GM23338 (cell line): ENCODE measurements around the gene TK1. TPM values are rescaled to one million over a fixed set of nuclear protein-coding genes. Genes with fewer than 3 reads are reported as not detected.
A peak's percentile ranks its signal among the peaks of the same experiment; 100 is the strongest.

Experiments
- ATAC-seq: fragments of 200-7000 bp; cut with Tn5 transposase; 3 replicates; pipeline ENCODE4 v1.9.1; 2020
- DNase-seq: peaks from one replicate; pipeline ENCODE4 v3.0.0-alpha.2; 2015; ENCODE audit warnings: low spot score
- H2AFZ ChIP-seq: fragments of 200-600 bp; sonication (generic); 2 replicates; pipeline ENCODE4 v1.8.0; 2016; ENCODE audit warnings: antibody characterized with exemption, mild to moderate bottlenecking, moderate library complexity
- H3F3A ChIP-seq: fragments of 200-600 bp; sonication (generic); replicated peaks from 2 replicates; pipeline ENCODE4 v1.8.0; 2017; ENCODE audit warnings: antibody characterized with exemption, mixed run types, low read depth
- H3K27ac ChIP-seq: fragments of 200-600 bp; sonication (generic); 2 replicates; pipeline ENCODE4 v1.6.1; 2016; ENCODE audit warnings: low read depth
- H3K27me3 ChIP-seq: fragments of 200-600 bp; sonication (generic); 2 replicates; pipeline ENCODE4 v1.8.0; 2016; ENCODE audit warnings: mild to moderate bottlenecking, mixed run types, moderate library complexity; ENCODE audit not compliant: insufficient read depth
- H3K36me3 ChIP-seq: fragments of 200-600 bp; sonication (generic); 2 replicates; pipeline ENCODE4 v1.8.0; 2016; ENCODE audit warnings: mild to moderate bottlenecking; ENCODE audit not compliant: insufficient read depth
- H3K4me1 ChIP-seq: fragments of 200-600 bp; sonication (generic); 2 replicates; pipeline ENCODE4 v1.8.0; 2016; ENCODE audit warnings: mild to moderate bottlenecking, moderate library complexity; ENCODE audit not compliant: insufficient read depth
- H3K4me2 ChIP-seq: fragments of 200-600 bp; sonication (generic); 2 replicates; pipeline ENCODE4 v1.7.1; 2017; ENCODE audit warnings: mixed run types
- H3K4me3 ChIP-seq: fragments of 200-600 bp; sonication (generic); 2 replicates; pipeline ENCODE4 v1.6.1; 2016; ENCODE audit warnings: mixed run types
- H3K79me2 ChIP-seq: fragments of 200-600 bp; sonication (generic); replicated peaks from 2 replicates; pipeline ENCODE4 v1.8.0; 2017; ENCODE audit warnings: mild to moderate bottlenecking; ENCODE audit not compliant: insufficient read depth
- H3K9me2 ChIP-seq: fragments of 200-600 bp; sonication (generic); 2 replicates; pipeline ENCODE4 v1.8.0; 2017; ENCODE audit not compliant: insufficient read depth
- H4K20me1 ChIP-seq: fragments of 200-600 bp; sonication (generic); replicated peaks from 2 replicates; pipeline ENCODE4 v1.8.0; 2017; ENCODE audit warnings: mild to moderate bottlenecking; ENCODE audit not compliant: insufficient read depth
- H3K27ac Mint-ChIP-seq: 2 replicates; pipeline ENCODE4 v1.8.0; 2020; ENCODE audit warnings: inconsistent platforms, mild to moderate bottlenecking, moderate library complexity, mixed read lengths
- H3K27me3 Mint-ChIP-seq: 3 replicates; pipeline ENCODE4 v1.8.0; 2022; ENCODE audit warnings: low read depth, mild to moderate bottlenecking, moderate library complexity, mixed read lengths, inconsistent platforms; ENCODE audit not compliant: insufficient read depth, poor library complexity
- H3K36me3 Mint-ChIP-seq: 3 replicates; pipeline ENCODE4 v1.8.0; 2021; ENCODE audit warnings: low read depth, mild to moderate bottlenecking, inconsistent platforms, moderate library complexity, mixed read lengths
- H3K4me1 Mint-ChIP-seq: 3 replicates; pipeline ENCODE4 v1.8.0; 2020; ENCODE audit warnings: mild to moderate bottlenecking, inconsistent platforms, mixed read lengths
- H3K4me3 Mint-ChIP-seq: 3 replicates; pipeline ENCODE4 v1.8.0; 2021; ENCODE audit warnings: moderate library complexity, mild to moderate bottlenecking, inconsistent platforms, mixed read lengths
- H3K9me3 Mint-ChIP-seq: 3 replicates; pipeline ENCODE4 v1.8.0; 2020; ENCODE audit warnings: moderate library complexity, mild to moderate bottlenecking, inconsistent platforms, mixed read lengths
- CREB1 ChIP-seq: fragments of 250-450 bp; sonication (Bioruptor Pico); IDR thresholded peaks from 2 replicates; pipeline ENCODE4 v1.5.0; 2020; ENCODE audit warnings: low read depth, mild to moderate bottlenecking, moderate library complexity
- CTCF ChIP-seq, 2 experiments: fragments of 200-600 bp in 1 of 2; sonication (generic) in 1 of 2; conservative IDR thresholded peaks; 2 replicates each; pipeline versions ENCODE4 v1.5.1 to v1.6.1; 2016 to 2017; ENCODE audit warnings: antibody characterized with exemption in 2 of 2, low read depth in 2 of 2, mild to moderate bottlenecking in 2 of 2, moderate library complexity in 1 of 2
- ETS1 ChIP-seq: IDR thresholded peaks from 2 replicates; pipeline ENCODE4 v1.6.1; 2016; ENCODE audit warnings: antibody characterized with exemption
- EZH2 ChIP-seq: fragments of 200-600 bp; sonication (generic); IDR thresholded peaks from one replicate; pipeline ENCODE4 v1.8.0; 2017; ENCODE audit warnings: antibody characterized with exemption, mild to moderate bottlenecking, low read depth; ENCODE audit not compliant: unreplicated experiment
- JUNB ChIP-seq: IDR thresholded peaks from one replicate; pipeline ENCODE4 v1.6.1; 2016; ENCODE audit warnings: antibody characterized with exemption; ENCODE audit not compliant: unreplicated experiment
- POLR2AphosphoS5 ChIP-seq: IDR thresholded peaks from 2 replicates; pipeline ENCODE4 v1.6.1; 2016; ENCODE audit warnings: antibody characterized with exemption, low read depth
- REST ChIP-seq: IDR thresholded peaks from one replicate; pipeline ENCODE4 v1.6.1; 2018; ENCODE audit warnings: antibody characterized with exemption; ENCODE audit not compliant: unreplicated experiment
- STAT1 ChIP-seq: IDR thresholded peaks from one replicate; pipeline ENCODE4 v1.6.1; 2016; ENCODE audit warnings: antibody characterized with exemption; ENCODE audit not compliant: unreplicated experiment
- ZNF331 ChIP-seq: fragments of 250-450 bp; sonication (Bioruptor Pico); IDR thresholded peaks from 2 replicates; pipeline ENCODE4 v1.5.0; 2020; ENCODE audit warnings: low read depth, mild to moderate bottlenecking, moderate library complexity
- ZNF462 ChIP-seq: fragments of 250-450 bp; sonication (Bioruptor Pico); IDR thresholded peaks from 2 replicates; pipeline ENCODE4 v1.5.0; 2020; ENCODE audit warnings: mild to moderate bottlenecking, moderate library complexity
- long read RNA-seq: library from polyadenylated mRNA; unstranded; transcript quantifications from one replicate; pipeline ENCODE4 v2.0.0, GENCODE V29; 2020; ENCODE audit not compliant: unreplicated experiment
- polyA plus RNA-seq: library from polyadenylated mRNA; unstranded; fragments of >200 nt; fragmentation: Nextera tagmentation; extraction: Ambion mirVana; gene quantifications from 2 replicates; pipeline ENCODE4 v1.2.1, GENCODE V29; 2016
- total RNA-seq: library from RNA; depleted of rRNA; stranded (reverse); fragments of >200 nt; shearing (Covaris generic); gene quantifications from 2 replicates; pipeline ENCODE4 v1.2.3, GENCODE V29; 2014; rRNA removed

Gene TK1
- 83.7 and 84.4 TPM in 2 replicates for total RNA-seq
- 74.5 and 74.6 TPM in 2 replicates for polyA plus RNA-seq
- long read RNA-seq, transcript TK1-201 (7 exons, 1,628 nt): major isoform, 138 of 156 reads
- long read RNA-seq, partial matches to known transcripts: 5 of 156 reads
- long read RNA-seq, other reads (novel, unspliced or antisense): 9 of 156 reads

- 0 out of 2 replicates have a peak, but pooled peaks cover 4% of the 10 kb centered on the region for H3K9me2 ChIP-seq
- DNase-seq: peak; percentile 98
- ATAC-seq: peak; percentile 90
- H3K79me2 ChIP-seq: peaks cover 43% of the 10 kb centered on the region
- H2AFZ ChIP-seq: no peak within 1 kb of the TSS
- H4K20me1 ChIP-seq: peaks cover 25% of the 10 kb centered on the region
- Mint-ChIP-seq H3K36me3 (peaks cover 50% of the 10 kb centered on the region), H3K4me1 (peaks cover 15% of the 10 kb centered on the region), H3K4me3 (peak within 1 kb of the TSS; percentile 88), H3K9me3 (no peaks in the 10 kb centered on the region; the same call in 2 of the 3 replicates), H3K27ac (peak within 1 kb of the TSS; percentile 95), H3K27me3 (peaks cover 7% of the 10 kb centered on the region)
- peaks cover 9% of the 10 kb centered on the region; the same call in 1 of the 2 replicates for H3K4me1 ChIP-seq
- peaks cover 3% of the 10 kb centered on the region; the same call in 1 of the 2 replicates for H3F3A ChIP-seq
- peak within 1 kb of the TSS; percentile 93 for H3K27ac ChIP-seq
- H3K27me3 ChIP-seq: no peaks in the 10 kb centered on the region
- peak within 1 kb of the TSS; percentile 95 for H3K4me2 ChIP-seq
- peak; percentile 57 for TF ChIP-seq CREB1 (CRISPR knock-in tag)
- TF ChIP-seq EZH2: no peak
- peak; percentile 99 for TF ChIP-seq POLR2AphosphoS5
- no peak for TF ChIP-seq JUNB
- TF ChIP-seq ETS1: no peak
- TF ChIP-seq REST: no peak
- TF ChIP-seq ZNF462 (CRISPR knock-in tag): peak; percentile 34; the same call in 1 of the 2 replicates
- TF ChIP-seq ZNF331: no peak
- TF ChIP-seq STAT1: no peak
- peak; percentile 71 to 91 for TF ChIP-seq CTCF (conservative IDR thresholded peaks at IDR 0.05; ENCODE audit: low read depth in 2 of 2)
- peak within 1 kb of the TSS; percentile 82 for H3K4me3 ChIP-seq
- H3K36me3 ChIP-seq: peaks cover 16% of the 10 kb centered on the region
These were observed at the start of gene TK1, which contains the start of gene AFMID for GRCh38 chr17:78186692-78187595. TK1 (minus strand) TSS chr17:78187052; CDS start chr17:78186994, 58 bp downstream. AFMID (plus strand) TSS chr17:78187362; CDS start chr17:78187371, 9 bp downstream.
